Measurements from ENCODE around the gene RBFOX1.

- TF ChIP-seq CTCF (IDR thresholded peaks at IDR 0.05) = no peak
- TF ChIP-seq POLR2A (IDR thresholded peaks at IDR 0.05) = no peak
Observed at GRCh38 chr16:7736138-7736665, 403.6 kb downstream of the RBFOX1 start.

Data from heart left ventricle (tissue), 13 donors.